ENCODE results near the gene SDHAF2. TPM values are rescaled to one million over a fixed set of nuclear protein-coding genes. Genes with fewer than 3 reads are reported as not detected.
A peak's percentile ranks its signal among the peaks of the same experiment; 100 is the strongest.

SDHAF2 gene
- polyA plus RNA-seq, 3 donors: 45.5 to 70.2 (median 64.8) TPM

GRCh38 chr11:61401573-61401972 lies 28.4 kb upstream of the SDHAF2 start:
- no peak overlapping the region for H3K4me2 ChIP-seq (replicated peaks; ENCODE audit: extremely low read depth, low read length, poor library complexity, severe bottlenecking)
- H3K27me3 ChIP-seq (ENCODE audit: control insufficient read depth in 2 of 2, insufficient read depth in 2 of 2, low read length in 2 of 2): no peaks in the 10 kb centered on the region
- no peak overlapping the region for H3K4me3 ChIP-seq (replicated peaks in 1 of 3; ENCODE audit: low read depth in 2 of 3, low read length in 3 of 3)
- peak overlapping the region in 1 of 2 donors; percentile 58 for H3K27ac ChIP-seq (ENCODE audit: low read depth in 1 of 2, low read length in 2 of 2)
- DNase-seq: no peak
- intact Hi-C loops (cut with micrococcal nuclease): no loop called here
- TF ChIP-seq CTCF (IDR thresholded peaks at IDR 0.05): no peak
- Mint-ChIP-seq H3K4me1 (no peaks in the 10 kb centered on the region), H3K4me3 (no peak overlapping the region), H3K36me3 (peaks cover 60 to 77% of the 10 kb centered on the region in 2 donors), H3K9me3 (no peaks in the 10 kb centered on the region), H3K27me3 (ENCODE audit: low read depth in 3 of 3) (no peaks in the 10 kb centered on the region), H3K27ac (peak overlapping the region in 4 of 7 donors; percentile 29 to 70 (median 46))
- H2AFZ ChIP-seq (ENCODE audit: insufficient read depth, low read depth, low read length, poor library complexity, severe bottlenecking): no peak overlapping the region
- H3K9me3 ChIP-seq (replicated peaks in 1 of 2; ENCODE audit: control insufficient read depth in 1 of 2, insufficient read depth in 1 of 2, low read length in 2 of 2): no peaks in the 10 kb centered on the region
- 86% methylated on average over 1 of the region's 2 CpGs for WGBS (ENCODE audit: insufficient coverage)
- H3K36me3 ChIP-seq (replicated peaks in 1 of 2; ENCODE audit: control insufficient read depth in 1 of 2, insufficient read depth in 2 of 2, low read length in 2 of 2): peaks cover 47 to 89% of the 10 kb centered on the region in 2 donors
- peaks cover 25% of the 10 kb centered on the region for H4K20me1 ChIP-seq (ENCODE audit: insufficient read depth, low read length)
- no peak overlapping the region for H3K9ac ChIP-seq (ENCODE audit: insufficient read depth, low read length, poor library complexity, severe bottlenecking)
- H3K79me2 ChIP-seq (ENCODE audit: insufficient read depth, low read length): no peaks in the 10 kb centered on the region
- no peaks in the 10 kb centered on the region for H3K4me1 ChIP-seq (ENCODE audit: control insufficient read depth in 1 of 2, insufficient read depth in 2 of 2, low read length in 2 of 2)

- Mint-ChIP-seq H3K9me3 (peaks cover 0 to under 1% (median 0%) of the 10 kb centered on the region in 7 donors), H3K27ac (peak overlapping the region in 5 of 7 donors; percentile 54 to 79 (median 74)), H3K36me3 (peaks cover 67 to 79% of the 10 kb centered on the region in 2 donors), H3K27me3 (ENCODE audit: low read depth in 3 of 3) (no peaks in the 10 kb centered on the region), H3K4me3 (no peak overlapping the region), H3K4me1 (no peaks in the 10 kb centered on the region)
- Histone ChIP-seq H3K4me1 (ENCODE audit: control insufficient read depth in 1 of 2, insufficient read depth in 2 of 2, low read length in 2 of 2) (no peaks in the 10 kb centered on the region), H2AFZ (ENCODE audit: insufficient read depth, low read depth, low read length, poor library complexity, severe bottlenecking) (no peak overlapping the region), H4K20me1 (ENCODE audit: insufficient read depth, low read length) (peaks cover 39% of the 10 kb centered on the region), H3K9me3 (replicated peaks in 1 of 2; ENCODE audit: control insufficient read depth in 1 of 2, insufficient read depth in 1 of 2, low read length in 2 of 2) (no peaks in the 10 kb centered on the region), H3K27ac (ENCODE audit: low read depth in 1 of 2, low read length in 2 of 2) (peak overlapping the region in 1 of 2 donors; percentile 64), H3K79me2 (ENCODE audit: insufficient read depth, low read length) (no peaks in the 10 kb centered on the region), H3K27me3 (ENCODE audit: control insufficient read depth in 2 of 2, insufficient read depth in 2 of 2, low read length in 2 of 2) (no peaks in the 10 kb centered on the region), H3K9ac (ENCODE audit: insufficient read depth, low read length, poor library complexity, severe bottlenecking) (no peak overlapping the region), H3K4me3 (replicated peaks in 1 of 3; ENCODE audit: low read depth in 2 of 3, low read length in 3 of 3) (no peak overlapping the region), H3K4me2 (replicated peaks; ENCODE audit: extremely low read depth, low read length, poor library complexity, severe bottlenecking) (no peak overlapping the region), H3K36me3 (replicated peaks in 1 of 2; ENCODE audit: control insufficient read depth in 1 of 2, insufficient read depth in 2 of 2, low read length in 2 of 2) (peaks cover 59 to 96% of the 10 kb centered on the region in 2 donors)
- 100% methylated on average over 1 of the region's 1 CpG for WGBS (ENCODE audit: insufficient coverage)
- no peak for TF ChIP-seq CTCF (IDR thresholded peaks at IDR 0.05)
- intact Hi-C loops (cut with micrococcal nuclease): no loop called here
- DNase-seq: peak in 1 of 3 donors; percentile 51
These were observed 26.3 kb upstream of the SDHAF2 start for GRCh38 chr11:61403658-61404057.
